ENCODE measurements around the gene PDE11A.

DNA sequence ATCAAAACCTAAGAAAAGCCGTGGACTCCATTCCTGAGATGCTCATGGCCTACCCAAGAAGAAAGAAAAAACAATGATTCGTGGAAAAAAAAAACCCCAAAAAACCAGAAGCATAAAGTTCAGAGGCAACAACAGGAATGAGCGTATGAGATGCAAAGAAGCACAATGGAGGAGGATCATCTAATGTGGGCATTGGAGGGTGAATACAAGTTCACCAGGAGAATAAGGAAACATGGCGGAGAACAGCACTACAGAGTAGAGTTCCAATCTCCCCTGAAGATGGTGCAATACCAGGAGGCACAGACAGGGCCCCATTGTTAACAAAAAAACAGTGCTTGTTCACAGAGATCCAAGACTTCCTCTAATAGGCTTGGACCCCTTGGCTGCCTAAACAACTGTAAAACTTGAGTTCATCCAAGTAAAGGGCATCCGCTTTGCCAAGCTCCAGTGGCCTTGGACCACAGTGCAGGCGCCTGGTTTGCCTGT lies 337.2 kb downstream of the PDE11A start:
- no peak for TF ChIP-seq ZFP3 (CRISPR knock-in tag; IDR thresholded peaks at IDR 0.05)
- no peak for TF ChIP-seq ZNF70 (CRISPR knock-in tag; IDR thresholded peaks at IDR 0.05)
